ENCODE measurements around the gene DISP2.

Gene DISP2

DNA sequence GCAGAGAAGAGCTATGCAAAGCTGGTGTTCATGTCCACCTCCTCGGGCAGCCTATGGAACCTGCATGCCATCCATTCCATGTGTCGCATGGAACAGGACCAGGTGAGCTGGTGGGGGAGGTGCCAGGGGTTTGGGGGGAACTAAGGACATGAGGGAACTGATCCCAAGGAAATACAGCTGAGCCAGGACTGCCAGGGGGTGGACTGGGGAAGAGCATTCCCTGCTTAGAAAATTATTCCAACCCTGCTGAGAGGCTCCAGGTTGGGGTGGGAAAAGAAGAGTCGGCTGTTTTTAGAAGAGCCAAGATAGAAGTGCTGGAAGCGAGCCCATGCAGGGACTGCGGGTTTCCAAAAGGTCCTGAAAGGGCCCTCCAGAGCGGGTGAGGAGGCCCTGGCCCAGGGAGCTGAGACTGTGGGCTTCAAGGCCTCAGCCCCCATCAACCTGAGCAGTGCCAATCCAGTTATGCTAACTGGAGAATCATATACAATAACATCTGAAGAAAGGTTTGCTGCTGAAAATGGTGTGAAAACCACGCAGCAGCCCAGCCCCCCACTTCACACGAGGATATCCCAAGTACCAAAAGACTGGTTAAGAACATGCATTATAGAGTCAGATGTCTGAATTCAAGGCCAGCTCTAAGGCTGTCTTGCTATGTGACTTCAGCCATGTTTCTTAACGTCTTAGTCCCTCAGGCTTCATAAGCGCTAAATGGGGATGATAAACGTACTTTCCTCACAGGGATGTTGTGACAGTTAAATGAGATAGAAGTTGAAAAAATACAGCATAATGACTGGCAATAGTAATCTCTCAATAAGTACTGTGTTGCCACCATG lies 7.8 kb downstream of the DISP2 start:
- DNase-seq = no peak

DNA sequence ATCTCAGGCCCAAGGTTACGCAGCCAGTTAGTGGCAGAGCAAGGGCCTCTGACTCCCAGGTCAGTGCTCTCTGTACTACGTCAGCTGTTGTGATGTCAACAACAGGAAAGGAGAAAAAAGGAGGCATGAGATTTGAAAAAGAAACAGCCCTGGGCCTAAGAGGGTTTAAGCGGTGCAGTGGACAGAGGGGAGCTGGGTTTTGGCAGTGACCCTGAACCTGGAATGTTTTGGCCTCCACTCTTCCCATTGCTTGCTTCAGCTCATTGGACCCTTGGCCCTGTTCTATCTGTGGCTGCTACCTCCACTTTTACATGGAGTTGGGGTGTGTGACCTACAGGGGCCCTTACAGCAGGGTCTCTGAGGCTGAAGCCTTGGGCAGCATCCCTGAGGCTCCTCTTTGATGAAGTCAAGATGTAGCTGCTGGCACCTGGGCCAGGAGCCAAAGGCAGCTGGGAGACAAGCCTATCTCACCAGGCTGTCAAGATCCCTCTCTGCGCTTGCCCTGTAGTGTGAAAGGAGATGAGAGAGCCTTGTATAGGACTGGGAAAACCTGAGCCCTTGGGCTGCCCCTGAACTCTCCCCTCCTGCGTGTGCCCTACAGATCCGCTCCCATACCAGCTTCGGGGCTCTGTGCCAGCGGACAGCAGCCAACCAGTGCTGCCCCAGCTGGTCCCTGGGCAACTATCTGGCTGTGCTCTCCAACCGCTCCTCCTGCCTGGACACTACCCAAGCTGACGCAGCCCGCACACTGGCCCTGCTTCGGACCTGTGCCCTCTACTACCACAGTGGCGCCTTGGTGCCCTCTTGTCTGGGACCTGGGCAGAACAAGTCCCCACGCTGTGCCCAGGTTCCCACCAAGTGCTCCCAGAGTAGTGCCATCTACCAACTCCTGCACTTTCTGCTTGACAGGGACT lies 8.7 kb downstream of the DISP2 start:
- DNase-seq = no peak

DNA sequence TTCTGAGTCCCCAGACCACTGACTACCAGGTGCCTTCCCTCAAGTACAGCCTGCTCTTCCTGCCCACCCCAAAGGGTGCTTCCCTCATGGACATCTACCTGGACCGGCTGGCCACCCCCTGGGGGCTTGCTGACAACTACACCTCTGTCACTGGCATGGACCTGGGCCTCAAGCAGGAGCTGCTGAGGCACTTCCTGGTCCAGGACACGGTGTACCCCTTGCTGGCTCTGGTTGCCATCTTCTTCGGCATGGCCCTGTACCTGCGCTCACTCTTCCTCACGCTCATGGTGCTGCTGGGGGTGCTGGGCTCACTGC lies 9.3 kb downstream of the DISP2 start:
- DNase-seq = no peak

DNA sequence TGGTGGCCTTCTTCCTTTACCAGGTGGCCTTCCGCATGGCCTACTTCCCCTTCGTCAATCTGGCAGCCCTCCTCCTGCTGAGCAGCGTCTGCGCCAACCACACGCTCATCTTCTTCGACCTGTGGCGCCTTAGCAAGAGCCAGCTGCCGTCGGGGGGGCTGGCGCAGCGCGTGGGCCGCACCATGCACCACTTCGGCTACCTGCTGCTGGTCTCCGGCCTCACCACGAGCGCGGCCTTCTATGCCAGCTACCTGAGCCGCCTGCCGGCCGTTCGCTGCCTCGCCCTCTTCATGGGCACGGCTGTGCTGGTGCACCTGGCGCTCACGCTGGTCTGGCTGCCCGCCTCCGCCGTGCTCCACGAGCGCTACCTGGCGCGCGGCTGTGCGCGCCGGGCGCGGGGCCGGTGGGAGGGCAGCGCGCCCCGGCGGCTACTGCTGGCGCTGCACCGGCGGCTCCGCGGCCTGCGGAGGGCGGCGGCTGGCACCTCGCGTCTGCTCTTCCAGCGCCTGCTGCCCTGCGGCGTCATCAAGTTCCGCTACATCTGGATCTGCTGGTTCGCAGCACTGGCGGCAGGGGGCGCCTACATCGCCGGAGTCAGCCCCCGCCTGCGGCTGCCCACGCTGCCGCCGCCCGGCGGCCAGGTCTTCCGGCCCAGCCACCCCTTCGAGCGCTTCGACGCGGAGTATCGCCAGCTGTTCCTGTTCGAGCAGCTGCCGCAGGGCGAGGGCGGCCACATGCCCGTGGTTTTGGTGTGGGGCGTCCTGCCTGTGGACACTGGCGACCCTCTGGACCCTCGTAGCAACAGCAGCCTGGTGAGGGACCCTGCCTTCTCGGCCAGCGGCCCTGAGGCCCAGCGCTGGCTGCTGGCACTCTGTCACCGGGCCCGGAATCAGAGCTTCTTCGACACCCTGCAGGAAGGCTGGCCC lies 9.9 kb downstream of the DISP2 start:
- peak; percentile 89 for DNase-seq

DNA sequence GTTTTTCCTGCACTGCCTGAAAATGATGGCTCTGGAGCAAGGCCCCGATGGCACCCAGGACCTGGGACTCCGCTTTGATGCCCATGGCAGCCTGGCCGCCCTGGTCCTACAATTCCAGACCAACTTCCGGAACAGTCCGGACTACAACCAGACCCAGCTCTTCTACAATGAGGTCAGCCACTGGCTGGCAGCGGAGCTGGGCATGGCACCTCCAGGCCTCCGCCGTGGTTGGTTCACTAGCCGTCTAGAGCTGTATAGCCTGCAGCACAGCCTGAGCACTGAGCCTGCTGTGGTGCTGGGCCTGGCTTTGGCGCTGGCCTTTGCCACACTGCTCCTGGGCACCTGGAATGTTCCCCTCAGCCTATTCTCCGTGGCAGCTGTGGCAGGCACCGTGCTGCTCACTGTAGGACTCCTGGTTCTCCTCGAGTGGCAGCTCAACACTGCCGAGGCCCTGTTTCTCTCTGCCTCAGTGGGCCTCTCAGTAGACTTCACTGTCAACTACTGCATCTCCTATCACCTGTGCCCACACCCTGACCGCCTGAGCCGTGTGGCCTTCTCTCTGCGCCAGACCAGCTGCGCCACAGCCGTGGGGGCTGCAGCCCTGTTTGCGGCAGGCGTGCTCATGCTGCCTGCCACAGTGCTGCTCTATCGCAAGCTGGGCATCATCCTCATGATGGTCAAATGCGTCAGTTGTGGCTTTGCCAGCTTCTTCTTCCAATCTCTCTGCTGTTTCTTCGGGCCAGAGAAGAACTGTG lies 10.9 kb downstream of the DISP2 start:
- no peak for DNase-seq

DNA sequence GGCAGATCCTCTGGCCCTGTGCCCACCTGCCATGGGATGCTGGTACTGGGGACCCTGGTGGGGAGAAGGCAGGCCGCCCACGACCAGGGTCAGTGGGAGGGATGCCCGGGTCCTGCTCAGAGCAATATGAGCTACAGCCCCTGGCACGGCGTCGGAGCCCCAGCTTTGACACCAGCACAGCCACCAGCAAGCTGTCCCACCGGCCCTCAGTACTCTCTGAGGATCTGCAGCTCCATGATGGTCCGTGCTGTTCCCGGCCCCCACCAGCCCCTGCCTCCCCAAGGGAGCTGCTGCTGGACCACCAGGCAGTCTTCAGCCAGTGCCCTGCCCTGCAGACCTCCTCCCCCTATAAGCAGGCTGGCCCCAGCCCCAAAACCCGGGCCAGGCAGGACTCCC lies 11.5 kb downstream of the DISP2 start:
- DNase-seq = no peak

DNA sequence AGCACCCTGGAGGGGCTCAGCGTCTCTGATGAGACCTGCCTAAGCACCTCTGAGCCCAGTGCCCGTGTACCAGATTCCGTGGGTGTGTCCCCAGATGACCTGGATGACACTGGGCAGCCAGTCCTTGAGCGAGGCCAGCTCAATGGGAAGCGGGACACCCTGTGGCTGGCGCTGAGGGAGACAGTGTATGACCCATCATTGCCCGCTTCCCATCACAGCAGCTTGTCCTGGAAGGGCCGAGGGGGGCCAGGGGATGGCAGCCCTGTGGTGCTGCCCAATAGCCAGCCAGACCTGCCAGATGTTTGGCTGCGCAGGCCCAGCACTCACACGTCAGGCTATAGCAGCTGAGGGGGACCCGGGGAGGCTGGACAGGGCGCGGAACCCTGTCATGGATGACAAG lies 12.0 kb downstream of the DISP2 start:
- DNase-seq = no peak

DNA sequence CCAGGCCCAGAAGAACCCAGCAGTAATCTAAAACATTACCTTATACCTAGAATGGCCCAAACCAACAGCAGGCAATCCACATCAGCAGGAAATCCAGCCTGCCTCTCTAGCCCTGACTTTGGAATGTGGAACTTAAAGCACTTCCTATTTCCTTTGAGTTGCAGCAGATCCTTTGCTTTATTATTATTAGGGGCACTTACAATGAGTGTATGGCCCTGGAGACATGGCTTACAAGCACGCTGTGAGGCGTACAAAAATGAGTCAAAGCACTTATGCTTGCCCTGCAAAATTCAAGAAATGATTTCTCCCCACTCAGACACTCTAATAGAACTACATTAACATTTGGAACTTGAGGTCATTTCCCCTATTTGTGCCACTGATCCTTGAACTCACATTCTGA lies 15.0 kb downstream of the DISP2 start:
- no peak for DNase-seq

DNA sequence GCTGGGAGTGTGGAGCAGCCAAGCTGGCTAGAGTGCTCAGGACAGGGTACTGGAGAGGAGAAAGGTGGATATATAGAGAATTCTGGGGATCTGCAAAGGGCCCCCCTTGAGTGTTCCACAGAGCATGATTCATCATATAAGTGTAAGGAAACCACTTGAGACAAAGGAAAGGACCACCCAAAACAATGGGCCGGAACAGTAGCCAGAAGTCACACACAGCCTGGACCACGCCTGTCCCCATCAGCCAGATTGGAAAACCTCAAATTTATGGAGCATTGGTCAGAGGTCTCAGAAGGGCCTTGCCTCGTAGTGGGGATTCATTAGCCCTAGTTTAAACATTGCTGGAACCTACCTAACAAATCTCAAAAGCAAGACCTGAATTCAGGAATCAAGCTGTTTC lies 19.6 kb downstream of the DISP2 start:
- DNase-seq = no peak

DNA sequence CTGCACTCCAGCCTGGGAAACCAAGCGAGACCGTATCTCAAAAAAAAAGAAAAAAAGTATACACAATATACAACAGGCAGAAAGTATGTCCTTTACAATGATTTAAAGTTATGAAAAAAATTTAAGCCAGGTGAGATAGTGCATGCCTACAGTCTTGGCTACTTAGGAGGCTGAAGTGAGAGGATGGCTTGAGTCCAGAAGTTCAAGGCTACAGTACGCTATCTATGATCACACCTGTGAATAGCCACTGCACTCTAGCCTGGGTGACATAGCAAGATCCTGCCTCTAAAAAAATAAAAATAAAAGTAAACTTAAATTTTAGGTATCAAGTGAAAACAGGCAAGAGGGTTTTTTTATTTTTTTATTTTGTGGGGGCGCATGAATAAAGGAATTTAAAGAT lies 21.4 kb downstream of the DISP2 start:
- no peak for DNase-seq

DNA sequence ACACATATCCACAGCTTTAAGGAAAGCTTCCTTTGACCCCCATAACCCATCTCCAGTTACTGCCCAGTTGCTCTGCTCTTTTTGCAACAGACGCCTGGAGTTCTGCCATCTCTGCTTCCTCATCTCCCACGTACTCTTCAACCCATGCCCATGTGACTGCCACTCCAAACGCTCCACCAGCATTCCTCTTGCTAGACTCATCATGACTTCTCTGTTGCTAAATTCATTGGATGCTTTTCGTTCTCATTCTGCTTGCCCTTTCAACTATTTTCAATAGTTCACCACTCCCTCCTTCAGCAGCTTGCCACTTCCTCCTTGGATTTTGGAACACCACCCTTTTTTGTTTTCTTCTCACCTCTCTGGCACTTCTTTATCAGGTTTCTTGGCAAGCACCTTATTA lies 21.8 kb downstream of the DISP2 start:
- DNase-seq = no peak

DNA sequence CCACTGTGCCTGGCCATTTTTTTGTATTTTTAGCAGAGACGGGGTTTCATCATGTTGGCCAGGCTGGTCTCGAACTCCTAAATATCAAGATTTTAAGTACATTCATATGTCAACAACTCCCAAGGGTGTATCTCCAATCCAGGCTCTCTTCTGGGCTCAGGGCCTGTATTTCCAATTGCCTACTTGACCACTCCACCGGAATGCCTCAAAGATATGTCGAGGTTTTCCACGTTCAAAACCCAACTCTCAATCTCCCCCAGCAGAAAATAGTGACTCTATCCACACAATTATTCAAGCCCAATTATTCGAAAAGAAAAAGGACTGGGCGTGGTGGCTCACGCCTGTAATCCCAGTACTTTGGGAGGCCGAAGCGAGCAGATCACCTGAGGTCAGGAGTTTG lies 22.6 kb downstream of the DISP2 start:
- no peak for DNase-seq

DNA sequence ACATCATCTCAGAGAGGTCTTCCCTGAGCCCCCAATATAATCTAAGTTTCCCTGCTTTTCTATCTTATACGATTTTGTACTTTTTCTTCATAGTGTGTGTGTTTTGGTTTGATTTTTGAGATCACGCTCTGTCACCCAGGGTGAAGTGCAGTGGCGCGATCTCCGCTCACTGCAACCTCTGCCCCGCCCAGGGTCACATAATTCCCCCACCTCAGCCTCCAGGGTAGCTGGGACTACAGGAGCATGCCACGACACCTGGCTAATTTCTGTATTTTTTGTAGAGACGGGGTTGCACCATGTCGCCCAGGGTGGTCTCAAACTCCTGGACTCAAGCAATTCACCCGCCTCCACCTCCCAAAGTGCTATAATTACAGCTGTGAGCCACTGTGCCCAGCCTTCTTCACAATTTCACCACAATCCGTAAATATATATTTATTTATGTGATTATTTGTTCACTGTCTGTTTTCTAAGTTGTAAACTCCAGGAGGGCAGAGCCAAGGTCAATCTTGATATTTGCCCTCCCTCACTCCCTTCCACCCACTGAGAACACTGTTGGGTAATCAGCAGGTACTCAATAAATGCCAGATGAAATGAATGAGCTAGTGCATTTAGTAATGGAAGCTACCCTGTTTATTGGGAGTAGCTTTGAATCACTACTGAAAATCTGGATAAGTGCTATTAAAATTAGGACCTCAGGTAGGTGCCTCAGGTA lies 24.0 kb downstream of the DISP2 start:
- DNase-seq = no peak

DNA sequence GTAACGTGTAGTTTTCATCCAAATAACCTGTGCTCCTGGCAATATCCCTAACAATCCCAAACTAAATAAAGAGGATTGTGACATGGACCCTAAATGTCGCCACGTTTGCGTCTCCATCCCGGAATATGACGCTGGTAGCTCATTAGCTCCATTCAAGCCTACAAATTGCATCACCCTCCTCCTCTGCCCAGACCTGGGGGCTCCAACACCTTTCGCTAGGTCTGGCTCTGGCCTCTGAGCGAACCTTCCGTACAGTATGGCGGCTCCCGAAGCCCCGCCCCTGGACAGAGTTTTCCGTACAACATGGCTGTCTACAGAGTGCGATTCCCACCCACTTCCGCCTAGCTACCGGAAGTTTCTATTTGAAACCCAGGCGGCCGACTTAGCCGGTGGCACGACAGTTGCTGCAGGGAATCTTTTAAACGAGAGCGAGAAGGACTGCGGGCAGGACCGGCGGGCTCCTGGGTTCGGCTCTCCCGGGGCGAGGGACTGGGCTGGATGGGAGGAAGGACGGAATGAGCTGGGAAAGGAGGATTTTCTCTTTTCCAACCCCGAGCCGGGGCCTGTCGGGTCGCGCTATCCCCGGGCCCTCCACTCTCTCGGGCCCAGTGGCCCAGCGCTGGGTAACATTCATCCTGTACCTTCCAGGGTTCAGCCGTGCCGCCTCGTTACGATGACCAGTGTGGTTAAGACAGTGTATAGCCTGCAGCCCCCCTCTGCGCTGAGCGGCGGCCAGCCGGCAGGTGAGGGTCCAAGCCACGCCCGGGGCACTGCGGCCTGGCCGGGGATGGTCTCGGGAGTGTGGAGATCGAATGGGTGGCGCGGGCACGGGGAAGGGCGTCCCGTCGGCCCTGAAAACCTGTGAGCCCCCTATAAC lies 24.8 kb downstream of the DISP2 start, which contains the start of gene KNSTRN:
Gene KNSTRN, plus strand, starts transcription at position 142 of the 877 bp plus-strand sequence. Its CDS starts 115 bp downstream, at position 257.
- peak; percentile 96 for DNase-seq

DNA sequence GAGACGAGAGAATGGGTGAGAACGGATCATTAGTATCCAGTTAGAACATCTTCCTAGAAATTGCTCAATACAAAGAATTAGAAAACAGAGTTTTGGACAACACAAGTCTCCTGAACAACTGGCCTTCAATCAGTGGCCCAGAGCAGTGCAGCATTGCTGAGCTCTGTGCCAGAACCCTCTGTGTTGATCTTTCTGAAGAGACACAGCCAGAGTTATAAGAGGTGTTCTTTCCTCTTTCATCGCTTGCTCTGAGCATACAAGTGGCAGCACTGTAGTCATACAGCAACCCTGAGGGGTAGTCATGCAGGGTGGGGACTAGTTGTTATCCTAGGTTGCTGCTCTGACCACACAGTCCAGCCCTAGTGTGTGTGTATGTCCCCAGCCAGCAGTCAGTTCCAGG lies 28.5 kb downstream of the DISP2 start:
- DNase-seq = no peak

DNA sequence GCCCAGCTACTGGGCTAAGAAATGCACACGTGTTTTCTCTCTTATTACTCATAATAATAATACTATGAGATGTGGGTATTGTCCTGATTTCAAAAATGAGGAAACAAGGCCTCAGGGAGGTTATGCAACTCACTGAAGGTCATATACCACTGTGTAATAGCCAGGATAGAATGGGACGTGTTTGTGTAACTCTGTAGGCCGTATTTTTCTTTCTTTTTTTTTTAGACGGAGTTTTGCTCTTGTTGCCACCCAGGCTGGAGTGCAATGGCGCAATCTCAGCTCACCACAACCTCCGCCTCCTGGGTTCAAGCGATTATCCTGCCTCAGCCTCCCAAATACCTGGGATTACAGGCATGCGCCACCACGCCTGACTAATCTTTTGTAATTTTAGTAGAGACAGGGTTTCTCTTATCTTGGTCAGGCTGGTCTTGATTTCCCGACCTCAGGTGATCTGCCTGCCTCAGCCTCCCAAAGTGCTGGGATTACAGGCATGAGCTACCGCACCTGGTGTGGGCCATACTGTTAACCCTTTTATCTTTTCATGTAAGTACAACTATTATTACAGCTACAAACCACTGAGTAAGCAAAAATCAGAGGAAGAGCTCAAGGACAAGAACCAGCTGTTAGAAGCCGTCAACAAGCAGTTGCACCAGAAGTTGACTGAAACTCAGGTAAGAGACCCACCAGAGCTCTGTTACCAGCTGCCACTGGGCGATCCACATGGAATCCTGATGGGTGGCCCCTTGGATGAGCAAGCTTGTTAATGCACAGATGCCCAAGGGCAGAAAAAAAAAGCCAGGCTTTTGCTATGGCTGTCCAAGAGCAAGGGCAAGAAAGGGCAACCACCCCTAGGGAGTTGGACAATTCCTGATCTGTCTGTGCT lies 31.2 kb downstream of the DISP2 start:
- DNase-seq = no peak

DNA sequence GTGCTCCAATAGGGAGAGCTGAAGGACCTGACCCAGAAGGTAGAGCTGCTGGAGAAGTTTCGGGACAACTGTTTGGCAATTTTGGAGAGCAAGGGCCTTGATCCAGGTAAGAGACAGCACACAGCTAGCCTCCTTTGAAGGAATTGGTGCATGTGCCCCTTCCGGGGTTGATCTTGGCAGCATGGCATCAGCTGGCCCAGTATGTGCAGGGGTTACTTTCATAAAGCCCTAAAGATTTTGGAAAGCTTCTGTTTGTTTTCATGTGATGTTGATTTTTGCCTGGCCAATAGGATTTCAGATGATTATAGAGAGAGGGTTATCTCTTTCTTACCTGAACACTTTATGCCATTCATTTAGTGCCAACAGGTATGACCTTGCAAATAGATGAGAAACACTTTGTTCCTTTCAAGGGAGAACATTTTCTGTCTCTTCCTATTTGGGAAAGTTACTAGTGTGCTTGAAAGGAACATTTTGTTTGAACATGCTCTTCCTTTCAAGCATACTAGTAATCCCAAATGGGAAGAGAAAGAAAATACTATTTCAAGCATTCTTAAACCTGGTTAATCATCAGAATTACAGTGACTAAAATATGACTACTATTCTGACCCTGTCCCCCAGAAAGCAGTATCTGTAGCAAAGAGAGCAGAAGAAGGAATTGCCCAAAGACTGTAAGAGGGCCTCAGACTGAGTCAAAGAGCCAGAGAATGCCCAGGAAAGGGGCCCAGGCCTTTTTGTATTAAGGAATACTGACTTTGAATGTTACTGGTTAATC lies 32.0 kb downstream of the DISP2 start:
- DNase-seq = no peak
